ENCODE data around the gene AP1M1.
"Not testable (repeated sequence)": the region's sequence is repeated elsewhere in the genome, so short reads cannot be mapped to it uniquely, and the experiment has no call there.

Gene AP1M1
- 67.8 to 98.5 reads per million in 2 experiments for total RNA-seq

DNA sequence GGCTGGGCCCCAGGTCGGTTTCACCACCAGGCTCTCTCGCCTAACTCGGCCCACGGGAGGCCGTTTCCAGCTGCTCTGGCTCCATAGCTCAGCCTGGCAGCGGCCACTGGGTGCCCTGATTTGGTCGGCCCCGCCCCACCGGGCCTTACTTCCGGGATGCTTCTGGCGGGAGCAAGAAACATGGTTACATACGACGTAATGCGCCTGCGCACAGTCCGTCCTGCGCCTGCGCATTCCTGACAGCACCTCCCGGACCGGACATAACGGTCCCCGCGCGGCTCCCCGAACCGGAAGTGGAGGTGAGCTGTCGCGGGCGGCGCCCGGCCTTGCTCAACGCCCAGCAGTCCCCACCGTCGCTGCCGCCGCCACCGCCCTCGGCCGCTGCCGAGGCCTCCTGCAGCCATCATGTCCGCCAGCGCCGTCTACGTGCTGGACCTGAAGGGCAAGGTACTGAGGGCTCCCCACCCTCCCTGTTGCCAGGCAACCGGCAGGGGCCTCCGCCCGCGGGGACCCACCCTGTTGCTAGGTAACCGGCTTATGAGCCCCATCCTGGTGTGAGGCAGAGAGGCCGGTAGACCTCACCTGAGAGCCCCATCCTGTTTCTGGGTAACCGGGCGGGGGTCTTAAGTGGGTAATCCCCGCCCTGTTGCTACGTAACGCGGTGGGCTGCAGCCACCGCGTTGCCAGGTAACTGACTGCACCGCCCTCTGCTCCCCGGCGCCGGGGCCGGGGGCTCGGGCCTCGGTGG lies at the start of gene AP1M1:
TSS of gene AP1M1 (plus strand) at position 290 of the 748 bp plus-strand sequence. CDS start at position 406, 116 bp downstream.
- peak; percentile 96 for DNase-seq (ENCODE audit: low read depth)

DNA sequence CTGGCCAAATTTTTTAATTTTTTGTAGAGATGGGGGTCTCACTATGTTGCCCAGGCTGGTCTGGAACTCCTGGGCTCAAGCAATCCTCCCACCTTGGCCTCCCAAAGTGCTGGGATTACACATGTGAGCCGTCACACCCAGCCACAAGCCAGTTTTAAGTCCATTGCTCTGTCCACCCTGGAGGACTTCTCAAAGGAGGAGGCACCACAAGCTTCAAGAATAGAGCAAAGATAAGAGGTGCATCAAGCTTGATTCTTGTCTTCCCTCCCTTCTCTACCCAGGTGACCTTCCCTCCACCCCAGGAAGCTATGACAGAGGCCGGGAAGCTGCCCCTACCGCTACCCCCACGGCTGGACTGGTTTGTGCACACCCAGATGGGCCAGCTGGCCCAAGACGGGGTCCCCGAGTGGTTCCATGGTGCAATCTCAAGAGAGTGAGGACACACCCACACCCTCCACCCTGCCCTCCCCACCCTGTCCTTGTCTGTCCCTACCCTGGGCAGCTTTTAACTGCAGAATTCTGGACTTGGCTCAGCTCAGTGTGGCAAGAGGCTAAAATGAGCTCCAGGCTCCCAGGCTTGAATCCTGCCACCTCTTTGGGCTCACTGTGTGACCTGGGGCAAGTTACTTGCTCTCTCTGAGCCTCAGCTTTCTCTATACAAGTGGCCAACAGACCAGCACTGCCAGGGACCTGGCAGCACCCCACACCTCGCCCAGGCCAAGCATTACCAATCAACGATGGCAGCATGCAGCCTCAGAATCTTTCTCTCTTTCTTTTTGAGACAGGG lies 49.1 kb upstream of the AP1M1 start:
- no peak for DNase-seq (ENCODE audit: low read depth)

DNA sequence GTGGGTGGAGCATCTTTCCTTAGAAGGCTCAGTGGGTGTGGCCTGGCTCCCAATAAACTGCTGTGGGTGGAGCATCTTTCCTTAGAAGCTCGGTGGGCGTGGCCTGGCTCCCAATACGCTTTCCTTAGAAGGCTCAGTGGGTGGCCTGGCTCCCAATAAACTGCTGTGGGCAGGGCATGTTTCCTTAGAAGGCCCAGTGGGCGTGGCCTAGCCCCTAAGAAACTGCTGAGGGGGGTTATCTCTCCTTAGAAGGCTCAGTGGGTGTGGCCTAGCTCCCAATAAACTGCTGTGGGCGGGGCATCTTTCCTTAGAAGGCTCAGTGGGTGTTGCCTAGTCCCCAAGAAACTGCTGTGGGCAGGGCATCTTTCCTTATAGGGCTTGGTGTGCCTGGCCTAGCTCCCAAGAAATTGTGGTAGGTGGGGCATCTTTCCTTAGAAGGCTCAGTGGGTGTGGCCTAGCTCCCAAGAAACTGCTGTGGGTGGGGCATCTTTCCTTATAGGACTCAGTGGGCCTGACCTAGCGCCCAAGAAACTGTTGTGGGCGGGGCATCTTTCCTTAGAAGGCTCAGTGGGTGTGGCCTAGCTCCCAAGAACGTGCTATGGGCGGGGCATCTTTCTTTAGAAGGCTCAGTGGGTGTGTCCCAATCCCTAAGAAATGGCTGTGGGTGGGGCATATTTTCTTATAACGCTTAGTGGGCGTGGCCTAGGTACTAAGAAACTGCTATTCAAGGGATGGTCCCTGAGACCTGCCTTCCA lies 44.0 kb upstream of the AP1M1 start:
- DNase-seq (ENCODE audit: low read depth) = no peak

DNA sequence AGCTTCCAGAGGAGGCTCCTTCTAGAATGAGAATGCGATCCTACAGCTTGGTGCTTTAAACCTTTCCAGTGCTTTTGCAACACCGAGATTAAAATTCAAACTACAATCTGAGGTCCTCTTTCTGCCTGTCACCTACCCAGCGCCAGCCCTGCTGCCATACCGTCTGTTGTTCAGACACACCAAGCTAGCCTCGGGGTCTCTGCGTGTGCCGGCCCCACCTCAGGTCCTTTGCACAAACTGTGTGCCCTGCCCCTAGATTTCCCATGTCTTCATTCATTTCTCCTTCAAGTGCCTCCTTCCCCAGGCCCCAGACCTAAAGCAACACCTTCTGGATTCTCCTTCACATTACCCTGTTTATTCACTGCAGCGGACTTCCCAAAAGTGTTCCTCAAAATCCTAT lies 43.2 kb upstream of the AP1M1 start:
- no peak for DNase-seq (ENCODE audit: low read depth)

DNA sequence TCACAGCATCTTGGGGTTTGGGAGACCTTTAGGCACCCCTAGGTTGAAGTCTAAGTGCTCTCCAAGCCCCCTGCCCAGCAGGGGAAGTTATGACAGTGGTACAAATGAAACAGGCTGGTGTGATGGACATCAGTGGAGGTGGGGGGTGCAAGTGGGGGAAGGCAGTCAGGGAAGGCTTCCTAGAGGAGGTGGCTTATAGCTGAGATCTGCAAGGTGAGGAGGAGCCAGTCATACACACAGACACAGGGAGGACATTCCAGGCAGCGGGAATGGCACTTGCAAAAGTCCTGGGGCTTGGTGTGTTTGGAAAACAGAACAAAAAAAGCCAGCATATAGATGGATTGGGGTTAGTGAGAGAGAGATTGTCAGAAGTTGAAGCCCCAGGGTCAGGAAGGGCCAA lies 42.6 kb upstream of the AP1M1 start:
- DNase-seq (ENCODE audit: low read depth) = no peak

DNA sequence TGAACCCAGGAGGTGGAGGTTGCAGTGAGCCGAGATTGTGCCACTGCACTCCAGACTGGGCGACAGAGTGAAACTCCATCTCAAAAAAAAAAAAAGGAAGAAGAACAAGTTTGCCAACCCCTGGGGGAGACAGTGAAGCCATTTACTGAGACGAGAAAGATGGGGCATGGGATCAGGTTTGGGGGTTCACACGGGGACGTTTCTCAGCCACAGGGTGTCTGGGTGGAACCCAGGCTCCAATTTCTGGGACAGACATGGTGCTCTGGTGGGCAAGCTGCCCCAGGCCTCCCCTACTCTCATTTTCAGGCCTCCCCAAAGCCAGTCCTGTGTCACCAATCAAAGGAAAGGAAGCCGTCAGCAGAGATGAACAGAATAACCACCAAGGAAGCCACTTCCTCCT lies 40.8 kb upstream of the AP1M1 start:
- no peak for DNase-seq (ENCODE audit: low read depth)

DNA sequence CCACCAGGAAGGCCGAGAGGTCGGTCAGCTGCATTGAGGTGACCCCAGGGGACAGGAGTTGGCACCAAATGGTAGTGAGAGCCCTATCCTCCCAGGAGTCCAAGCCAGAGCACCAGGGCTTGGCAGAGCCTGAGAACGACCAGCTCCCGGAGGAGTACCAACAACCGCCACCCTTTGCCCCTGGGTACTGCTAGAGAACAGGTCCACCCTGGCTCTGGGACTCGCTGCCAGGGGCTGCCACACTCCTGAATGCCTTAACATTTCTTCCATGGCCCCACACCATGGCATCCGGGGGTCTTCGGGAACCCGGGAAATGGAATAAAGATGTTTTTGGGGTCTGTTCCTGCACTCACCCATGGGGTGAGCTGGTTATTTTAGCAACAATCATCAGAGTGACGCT lies 40.1 kb upstream of the AP1M1 start:
- no peak for DNase-seq (ENCODE audit: low read depth)

DNA sequence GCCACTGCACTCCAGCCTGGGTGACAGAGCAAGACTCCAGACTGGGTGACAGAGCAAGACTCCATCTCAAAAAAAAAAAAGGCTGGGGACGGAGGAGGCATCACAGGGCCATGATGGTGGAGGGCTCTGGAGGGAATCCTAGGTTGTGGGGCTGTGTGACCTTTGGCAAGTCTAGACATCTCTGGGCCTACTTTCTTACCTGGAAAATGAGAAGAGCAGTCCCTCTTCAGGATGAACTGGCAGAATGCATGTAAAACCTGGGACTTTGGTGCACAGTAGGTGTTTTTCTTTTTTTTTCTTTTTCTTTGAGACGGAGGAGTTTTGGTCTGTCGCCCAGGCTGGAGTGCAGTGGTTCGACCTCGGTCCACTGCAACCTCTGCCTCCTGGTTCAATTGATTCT lies 38.1 kb upstream of the AP1M1 start:
- no peak for DNase-seq (ENCODE audit: low read depth)

DNA sequence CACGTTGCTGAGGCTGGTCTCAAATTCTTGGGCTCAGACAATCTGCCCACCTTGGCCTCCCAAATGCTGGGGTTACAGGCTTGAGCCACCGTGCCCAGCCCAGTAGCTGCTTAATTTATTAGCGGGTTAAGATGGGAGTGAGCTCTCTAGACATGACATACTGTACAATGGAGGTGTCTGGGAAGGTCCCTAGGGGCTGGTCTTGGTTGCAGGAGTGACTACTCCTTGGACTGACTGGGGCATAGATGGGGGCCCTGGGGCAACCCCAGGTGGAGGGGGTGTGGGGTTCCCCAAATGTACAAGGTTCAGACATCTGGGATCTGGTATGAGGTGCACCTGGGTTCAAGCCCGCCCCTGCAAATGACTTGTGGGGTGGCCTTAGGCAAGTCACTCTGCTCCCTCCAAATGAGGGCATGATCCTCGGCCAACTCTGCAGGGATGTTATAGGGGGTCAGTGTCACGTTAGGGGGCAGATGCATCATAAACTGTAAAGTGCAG lies 37.2 kb upstream of the AP1M1 start:
- DNase-seq (ENCODE audit: low read depth) = no peak

DNA sequence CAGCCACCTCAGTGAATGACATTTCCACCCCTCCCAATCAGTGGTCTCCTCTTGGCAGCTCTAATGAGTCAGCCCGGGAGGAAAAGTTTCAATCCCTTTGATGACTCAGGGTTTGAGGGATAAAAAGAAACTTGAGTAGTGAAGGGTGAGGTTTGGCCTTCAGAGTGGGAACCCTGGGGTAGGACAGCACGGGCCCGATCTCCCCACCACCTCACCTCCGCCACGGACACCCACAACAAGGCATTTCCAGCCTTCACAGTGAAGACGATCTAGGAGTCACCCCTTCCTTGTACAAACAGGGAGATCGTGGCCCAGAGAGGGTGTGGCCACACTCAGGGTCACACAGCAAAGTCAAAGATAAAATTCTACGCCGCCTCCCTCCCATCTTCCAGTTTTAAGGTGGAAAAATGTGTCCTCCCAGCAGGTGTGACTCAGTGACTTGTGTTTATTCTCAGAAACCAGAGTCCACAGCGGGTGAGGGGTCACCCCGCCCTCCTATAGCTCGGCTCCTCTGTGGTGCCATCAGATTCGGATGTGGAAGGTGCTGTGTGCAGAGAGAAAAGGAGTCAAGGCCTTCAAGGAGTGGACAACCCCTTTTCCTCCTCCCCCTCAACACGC lies 36.7 kb upstream of the AP1M1 start:
- DNase-seq (ENCODE audit: low read depth) = no peak

DNA sequence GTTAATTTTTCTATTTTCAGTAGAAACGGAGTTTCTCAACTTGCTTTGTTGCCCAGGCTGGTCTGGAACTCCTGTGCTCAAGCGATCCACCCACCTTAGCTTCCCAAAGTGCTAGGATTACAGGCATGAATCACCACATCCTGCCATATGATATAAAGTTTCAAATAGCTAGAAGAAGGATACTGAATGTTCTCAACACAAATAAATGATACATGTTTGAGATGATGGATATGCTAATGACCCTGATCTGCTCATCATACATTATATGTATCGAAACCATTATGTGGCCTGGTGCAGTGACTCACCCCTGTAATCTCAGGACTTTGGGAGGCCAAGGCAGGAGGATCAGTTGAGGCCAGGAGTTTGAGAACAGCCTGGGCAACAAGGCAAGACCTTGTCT lies 35.9 kb upstream of the AP1M1 start:
- no peak for DNase-seq (ENCODE audit: low read depth)

DNA sequence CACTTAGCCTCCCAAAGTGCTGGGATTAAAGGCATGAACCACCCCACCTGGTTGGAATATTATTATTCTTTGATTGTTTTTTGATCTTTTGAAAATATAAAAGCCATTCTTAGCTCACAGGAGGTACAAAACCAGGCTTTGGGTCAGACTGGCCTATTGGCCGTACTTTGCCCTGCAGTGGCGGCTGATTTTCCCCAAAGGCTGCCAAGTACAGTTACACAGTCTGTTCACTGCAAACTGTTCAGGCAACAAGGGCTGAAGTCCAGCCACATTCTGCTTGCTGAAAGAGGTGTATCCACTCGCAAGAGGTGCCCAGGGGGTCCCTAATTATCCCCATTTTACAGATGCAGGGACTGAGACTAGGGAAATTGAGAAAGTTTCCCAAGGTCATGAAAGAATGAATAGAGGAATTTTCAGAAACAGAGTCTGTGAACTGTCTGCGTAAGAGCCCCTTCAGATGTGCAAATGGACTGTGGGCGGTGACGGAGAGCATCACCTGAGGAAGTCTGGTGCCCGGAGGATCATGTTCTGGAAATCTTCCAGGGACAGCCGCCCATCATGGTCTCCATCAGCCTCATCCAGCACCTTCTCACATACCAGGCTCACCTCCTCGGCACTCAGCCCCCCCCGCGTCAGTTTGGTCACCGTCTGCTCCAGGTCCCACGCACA lies 33.4 kb upstream of the AP1M1 start:
- DNase-seq (ENCODE audit: low read depth) = no peak

DNA sequence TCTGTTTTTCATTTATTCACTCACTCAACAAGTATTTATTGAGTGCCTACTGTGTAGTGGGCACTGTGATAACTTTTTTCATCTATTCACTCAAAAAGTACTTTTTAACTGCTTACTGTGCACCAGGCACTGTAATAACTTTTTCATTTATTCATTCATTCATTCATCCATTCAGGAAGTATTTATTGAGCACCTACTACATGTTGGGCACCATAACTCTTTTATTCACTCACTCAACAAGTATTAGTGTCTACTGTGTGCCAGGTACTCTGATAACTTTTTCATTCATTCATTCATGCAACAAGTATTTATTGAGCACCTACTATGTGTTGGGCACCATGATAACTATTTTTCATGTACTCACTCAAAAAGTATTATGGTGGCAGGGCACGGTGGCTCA lies 31.3 kb upstream of the AP1M1 start:
- no peak for DNase-seq (ENCODE audit: low read depth)

DNA sequence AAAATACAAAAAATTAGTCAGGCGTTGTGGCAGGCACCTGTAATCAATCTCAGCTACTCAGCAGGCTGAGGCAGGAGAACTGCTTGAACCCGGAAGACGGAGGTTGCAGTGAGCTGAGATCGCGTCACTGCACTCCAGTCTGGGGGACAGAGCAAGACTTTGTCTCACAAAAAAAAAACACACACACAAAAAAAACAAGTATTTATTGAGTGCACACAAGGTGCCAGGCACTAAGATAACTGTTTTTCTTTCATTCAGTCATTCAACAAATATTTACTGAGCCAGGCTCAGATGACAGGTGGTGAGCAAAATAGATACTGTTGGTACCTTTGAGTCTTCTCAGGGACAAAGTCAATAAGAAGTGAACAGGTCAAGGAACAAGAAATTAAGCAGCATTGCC lies 30.7 kb upstream of the AP1M1 start:
- no peak for DNase-seq (ENCODE audit: low read depth)

DNA sequence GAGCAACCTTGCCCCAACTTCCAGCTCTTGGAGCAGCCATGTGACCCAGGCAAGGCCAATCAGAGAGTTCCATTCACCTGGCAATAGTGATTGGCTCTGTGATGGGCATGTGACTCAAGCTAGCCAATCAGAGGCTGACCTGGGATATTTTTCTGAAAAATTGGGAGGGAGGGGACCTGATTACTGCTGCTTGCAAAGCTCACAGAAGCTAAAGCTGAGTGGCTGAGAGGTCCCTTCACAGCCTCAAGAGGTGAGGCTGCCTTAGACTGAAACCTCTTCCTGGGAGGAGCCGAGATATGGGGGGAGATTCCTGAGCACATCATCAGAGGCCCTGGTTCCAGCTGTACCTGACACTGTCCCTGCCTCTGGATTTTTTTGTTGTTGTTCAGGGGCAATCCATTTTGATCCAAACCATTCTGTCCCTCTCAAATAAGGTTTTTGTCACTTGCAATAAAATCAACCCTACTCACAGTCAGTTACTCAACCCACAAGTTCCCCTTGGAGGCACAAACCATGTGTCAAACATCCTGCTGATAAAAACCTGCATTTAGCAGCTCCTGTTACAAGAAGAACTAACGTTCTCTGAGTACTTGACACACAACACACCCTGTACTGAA lies 29.1 kb upstream of the AP1M1 start:
- DNase-seq (ENCODE audit: low read depth) = no peak

DNA sequence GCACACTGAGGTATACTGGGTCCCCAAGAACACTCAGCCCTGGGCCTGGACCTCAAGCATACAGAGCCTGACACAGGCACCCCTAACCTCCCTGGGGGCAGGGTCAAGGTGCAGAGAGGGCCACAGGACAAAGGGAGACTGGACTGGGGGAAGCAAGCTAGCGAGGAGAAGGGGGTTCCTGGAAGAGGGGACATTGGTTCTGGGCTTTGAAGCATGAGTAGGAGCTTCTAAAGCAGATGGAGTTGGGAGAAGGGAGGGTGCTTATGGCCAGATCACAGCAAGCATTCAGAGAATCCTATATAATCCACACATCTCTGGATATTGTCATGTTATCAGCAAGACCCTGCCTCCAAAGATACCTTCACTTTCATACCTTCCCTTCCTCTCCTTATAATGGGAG lies 27.6 kb upstream of the AP1M1 start:
- no peak for DNase-seq (ENCODE audit: low read depth)

DNA sequence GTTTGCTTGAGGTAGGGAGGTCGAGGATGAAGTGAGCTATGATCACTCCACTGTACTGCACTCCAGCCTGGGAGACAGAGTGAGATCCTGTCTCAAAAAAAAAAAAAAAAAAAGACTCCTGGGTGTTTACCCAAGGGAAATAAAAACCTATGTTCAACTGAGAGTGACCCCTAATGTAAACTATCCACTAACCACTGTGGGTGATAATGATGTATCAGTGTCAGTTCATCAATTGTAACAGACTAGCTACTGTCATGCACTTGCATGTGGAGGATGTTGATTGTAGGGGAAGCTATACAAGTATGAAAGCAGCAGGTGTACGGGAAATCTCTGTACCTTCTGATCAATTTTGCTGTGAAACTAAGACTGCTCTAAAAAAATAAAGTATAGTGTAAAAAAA lies 21.8 kb upstream of the AP1M1 start:
- DNase-seq (ENCODE audit: low read depth) = no peak

DNA sequence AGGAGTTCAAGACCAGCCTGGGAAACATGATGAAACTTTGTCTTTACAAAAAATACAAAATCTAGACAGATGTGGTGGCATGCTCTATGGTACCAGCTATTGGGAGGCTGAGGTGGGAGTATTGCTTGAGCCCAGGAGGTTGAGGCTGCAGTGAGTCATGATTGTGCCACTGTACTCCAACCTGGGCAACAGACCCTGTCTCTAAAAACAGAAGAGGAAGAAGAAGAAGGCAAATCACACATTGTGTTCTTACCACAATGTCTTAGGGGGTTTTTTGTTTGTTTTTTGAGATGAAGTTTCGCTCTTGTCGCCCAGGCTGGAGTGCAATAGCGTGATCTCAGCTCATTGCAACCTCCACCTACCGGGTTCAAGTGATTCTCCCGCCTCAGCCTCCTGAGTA lies 18.8 kb upstream of the AP1M1 start:
- not testable (repeated sequence) for DNase-seq (ENCODE audit: low read depth)

DNA sequence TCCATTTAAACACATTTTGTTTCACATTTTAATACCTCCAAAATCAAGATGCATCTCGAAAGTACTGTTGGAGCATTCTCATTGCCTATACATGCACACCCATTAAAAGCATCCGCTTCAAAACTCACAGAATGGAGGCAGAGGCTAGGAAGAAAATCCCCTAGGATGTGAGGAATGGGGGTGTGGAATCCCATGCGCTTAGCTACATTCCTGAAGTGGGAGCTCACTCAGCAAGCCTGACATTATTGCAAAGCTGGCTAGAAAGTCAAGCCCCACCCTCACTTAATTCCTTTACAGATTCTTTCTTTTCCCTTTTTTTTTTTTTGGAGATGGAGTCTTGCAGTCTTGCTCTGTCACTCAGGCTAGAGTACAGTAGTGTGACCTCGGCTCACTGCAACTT lies 17.1 kb upstream of the AP1M1 start:
- DNase-seq (ENCODE audit: low read depth) = no peak

DNA sequence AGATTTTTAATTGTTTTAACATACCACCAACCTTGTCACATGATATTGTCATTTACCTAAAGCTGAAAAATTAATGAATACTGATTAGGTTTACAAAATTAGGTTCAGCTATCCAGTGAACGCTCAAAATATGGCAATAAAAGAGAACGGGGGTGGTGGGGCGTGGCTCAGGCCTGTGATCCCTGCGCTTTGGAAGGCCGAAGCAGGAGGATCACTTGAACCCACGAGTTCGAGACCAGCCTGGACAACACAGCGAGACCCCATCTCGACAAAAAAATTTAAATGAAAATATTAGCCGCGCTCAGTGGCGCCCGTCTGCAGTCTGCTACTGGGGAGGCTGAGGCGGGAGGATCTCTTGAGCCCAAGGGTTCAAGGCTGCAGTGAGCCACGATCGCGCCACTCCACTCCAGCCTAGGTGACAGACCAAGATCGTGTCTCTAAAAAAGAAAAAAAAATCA lies 13.0 kb upstream of the AP1M1 start:
- DNase-seq (ENCODE audit: low read depth) = no peak
